ENCODE data around the gene GSC2. TPM values are rescaled to one million over a fixed set of nuclear protein-coding genes. Genes with fewer than 3 reads are reported as not detected.

Gene GSC2
- total RNA-seq, 2 experiments from 2014 or later: not detected

- H3K4me3 Mint-ChIP-seq: peak within 1 kb of the TSS; percentile 93
- peaks cover 3% of the 10 kb centered on the region for H3K36me3 ChIP-seq (ENCODE audit: insufficient read depth, low read length)
- DNase-seq (peak; percentile 26 to 94 (median 74)), ATAC-seq (ENCODE audit: poor library complexity) (peak; percentile 57)
- peaks cover 40% of the 10 kb centered on the region for H3K4me1 ChIP-seq (ENCODE audit: insufficient read depth, low read length)
- peak within 1 kb of the TSS; percentile 14 to 59 for H3K27ac ChIP-seq (ENCODE audit: low read depth in 1 of 2, low read length in 2 of 2)
- ChIA-PET CTCF (interaction anchor here (1.2 to 2.1 kb wide), 4 partner anchors 34 to 299 kb away, joined by 3 to 7 read pairs (median 4); partner anchors contain the start of genes C22orf39 and ESS2), POLR2A (interaction anchor here (1.3 to 3.3 kb wide), 4 partner anchors 35 to 300 kb away, joined by 4 to 13 read pairs (median 8); partner anchors contain the start of genes CDC45, ESS2 and UFD1)
- TF ChIP-seq CTCF (IDR thresholded peaks at IDR 0.05): no peak
- intact Hi-C loops (cut with DNase I, micrococcal nuclease): loop anchor here (1.0 to 5.0 kb wide), 7 partner anchors 34 to 938 kb away; partner anchors contain the start of genes CDC45 (in 1 of the 2), CLTCL1 (in 1 of the 2), DGCR2 (in 1 of the 2) and ESS2 (in 1 of the 2)
- H3K4me3 ChIP-seq (ENCODE audit: low read length): peak within 1 kb of the TSS; percentile 78
- no peaks in the 10 kb centered on the region for H3K9me3 ChIP-seq (ENCODE audit: control insufficient read depth in 1 of 2, insufficient read depth in 1 of 2, low read length in 2 of 2)
- H3K4me1 Mint-ChIP-seq (ENCODE audit: low read depth): peaks cover 18% of the 10 kb centered on the region
- no peaks in the 10 kb centered on the region for H3K27me3 Mint-ChIP-seq
- H3K27ac Mint-ChIP-seq: peak within 1 kb of the TSS; percentile 77
- H3K9me3 Mint-ChIP-seq: no peaks in the 10 kb centered on the region
- H3K36me3 Mint-ChIP-seq (ENCODE audit: low read depth): no peaks in the 10 kb centered on the region
- H3K27me3 ChIP-seq (ENCODE audit: control insufficient read depth in 1 of 2, insufficient read depth in 2 of 2, low read length in 2 of 2): no peaks in the 10 kb centered on the region
Measured at GRCh38 chr22:19178657-19179496, 28.8 kb upstream of the GSC2 start, which contains the start of gene SLC25A1. TSS of gene SLC25A1 (minus strand) at chr22:19178736. CDS start at chr22:19178673, 63 bp downstream.

- Histone ChIP-seq H3K4me3 (ENCODE audit: low read length) (peak overlapping the region; percentile 78), H3K4me1 (ENCODE audit: insufficient read depth, low read length) (peaks cover 47% of the 10 kb centered on the region), H3K36me3 (ENCODE audit: insufficient read depth, low read length) (peaks cover 3% of the 10 kb centered on the region), H3K27ac (ENCODE audit: low read depth in 1 of 2, low read length in 2 of 2) (peak overlapping the region in 1 of 2 donors; percentile 59), H3K9me3 (ENCODE audit: control insufficient read depth in 1 of 2, insufficient read depth in 1 of 2, low read length in 2 of 2) (no peaks in the 10 kb centered on the region), H3K27me3 (ENCODE audit: control insufficient read depth in 1 of 2, insufficient read depth in 2 of 2, low read length in 2 of 2) (no peaks in the 10 kb centered on the region)
- Mint-ChIP-seq H3K4me1 (ENCODE audit: low read depth) (peaks cover 19% of the 10 kb centered on the region), H3K27ac (no peak overlapping the region), H3K4me3 (peak overlapping the region; percentile 4), H3K27me3 (no peaks in the 10 kb centered on the region), H3K9me3 (no peaks in the 10 kb centered on the region), H3K36me3 (ENCODE audit: low read depth) (no peaks in the 10 kb centered on the region)
- DNase-seq: peak in 12 of 14 experiments; percentile 14 to 80 (median 46)
- ChIA-PET POLR2A (interaction anchor here (1.3 to 3.3 kb wide), 4 partner anchors 34 to 300 kb away, joined by 4 to 13 read pairs (median 8); partner anchors contain the start of genes CDC45, ESS2 and UFD1), CTCF (interaction anchor here (1.3 kb wide), 2 partner anchors 34 to 300 kb away, joined by 3 to 4 read pairs; partner anchors contain the start of gene ESS2)
- peak; percentile 67 for ATAC-seq (ENCODE audit: poor library complexity)
- TF ChIP-seq CTCF (IDR thresholded peaks at IDR 0.05): no peak
- intact Hi-C loops (cut with DNase I, micrococcal nuclease): loop anchor here (1.0 to 5.0 kb wide), 7 partner anchors 33 to 939 kb away; partner anchors contain the start of genes CDC45 (in 1 of the 2), CLTCL1 (in 1 of the 2), DGCR2 (in 1 of the 2) and ESS2 (in 1 of the 2)
Measured at GRCh38 chr22:19178065-19178656, 28.1 kb upstream of the GSC2 start.

All from CD4-positive, alpha-beta T cell (primary cell).